ENCODE measurements around the gene IGSF8. TPM values are rescaled to one million over a fixed set of nuclear protein-coding genes. Genes with fewer than 3 reads are reported as not detected.
A peak's percentile ranks its signal among the peaks of the same experiment; 100 is the strongest.

The IGSF8 gene
- polyA plus RNA-seq, 1 of the 3 experiments (the other 2 are of a cell fraction), result 67.9 TPM

DNA sequence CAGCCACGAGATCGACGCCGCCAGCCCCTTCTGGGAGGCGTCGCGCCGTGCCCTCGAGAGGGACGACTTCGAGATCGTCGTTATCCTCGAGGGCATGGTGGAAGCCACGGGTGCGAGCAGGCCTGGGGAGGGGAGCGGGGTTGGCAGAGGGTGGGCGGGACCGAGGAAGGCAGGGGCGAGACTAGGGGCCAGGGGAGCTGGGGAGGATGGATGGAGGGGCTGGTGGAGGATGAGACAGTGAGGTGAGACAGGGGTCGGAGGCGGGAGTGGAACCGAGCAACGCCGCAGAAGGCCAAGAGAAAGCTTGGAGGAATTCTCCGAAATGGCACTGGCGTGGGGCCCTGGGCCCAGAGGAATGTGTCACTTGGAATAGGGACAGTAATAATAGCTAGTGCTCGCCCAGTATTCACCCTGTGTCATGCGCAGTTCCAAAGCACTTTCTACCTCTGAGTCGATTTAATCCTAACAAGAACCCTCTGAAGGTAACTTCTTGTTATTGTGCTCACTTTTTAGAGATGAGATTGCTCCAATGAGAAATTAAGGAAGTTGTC lies 13.6 kb downstream of the IGSF8 start (continued):
- TF ChIP-seq, protein P1, sequence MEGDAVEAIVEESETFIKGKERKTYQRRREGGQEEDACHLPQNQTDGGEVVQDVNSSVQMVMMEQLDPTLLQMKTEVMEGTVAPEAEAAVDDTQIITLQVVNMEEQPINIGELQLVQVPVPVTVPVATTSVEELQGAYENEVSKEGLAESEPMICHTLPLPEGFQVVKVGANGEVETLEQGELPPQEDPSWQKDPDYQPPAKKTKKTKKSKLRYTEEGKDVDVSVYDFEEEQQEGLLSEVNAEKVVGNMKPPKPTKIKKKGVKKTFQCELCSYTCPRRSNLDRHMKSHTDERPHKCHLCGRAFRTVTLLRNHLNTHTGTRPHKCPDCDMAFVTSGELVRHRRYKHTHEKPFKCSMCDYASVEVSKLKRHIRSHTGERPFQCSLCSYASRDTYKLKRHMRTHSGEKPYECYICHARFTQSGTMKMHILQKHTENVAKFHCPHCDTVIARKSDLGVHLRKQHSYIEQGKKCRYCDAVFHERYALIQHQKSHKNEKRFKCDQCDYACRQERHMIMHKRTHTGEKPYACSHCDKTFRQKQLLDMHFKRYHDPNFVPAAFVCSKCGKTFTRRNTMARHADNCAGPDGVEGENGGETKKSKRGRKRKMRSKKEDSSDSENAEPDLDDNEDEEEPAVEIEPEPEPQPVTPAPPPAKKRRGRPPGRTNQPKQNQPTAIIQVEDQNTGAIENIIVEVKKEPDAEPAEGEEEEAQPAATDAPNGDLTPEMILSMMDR (IDR thresholded peaks at IDR 0.05), result no peak
- TF ChIP-seq, protein P2, sequence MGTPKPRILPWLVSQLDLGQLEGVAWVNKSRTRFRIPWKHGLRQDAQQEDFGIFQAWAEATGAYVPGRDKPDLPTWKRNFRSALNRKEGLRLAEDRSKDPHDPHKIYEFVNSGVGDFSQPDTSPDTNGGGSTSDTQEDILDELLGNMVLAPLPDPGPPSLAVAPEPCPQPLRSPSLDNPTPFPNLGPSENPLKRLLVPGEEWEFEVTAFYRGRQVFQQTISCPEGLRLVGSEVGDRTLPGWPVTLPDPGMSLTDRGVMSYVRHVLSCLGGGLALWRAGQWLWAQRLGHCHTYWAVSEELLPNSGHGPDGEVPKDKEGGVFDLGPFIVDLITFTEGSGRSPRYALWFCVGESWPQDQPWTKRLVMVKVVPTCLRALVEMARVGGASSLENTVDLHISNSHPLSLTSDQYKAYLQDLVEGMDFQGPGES (IDR thresholded peaks at IDR 0.05; ENCODE audit: low read depth, low read length), result no peak
- TF ChIP-seq GABPA (IDR thresholded peaks at IDR 0.05; ENCODE audit: low read depth) (no peak), FOXM1 (IDR thresholded peaks at IDR 0.05; ENCODE audit: low read depth) (no peak)

DNA sequence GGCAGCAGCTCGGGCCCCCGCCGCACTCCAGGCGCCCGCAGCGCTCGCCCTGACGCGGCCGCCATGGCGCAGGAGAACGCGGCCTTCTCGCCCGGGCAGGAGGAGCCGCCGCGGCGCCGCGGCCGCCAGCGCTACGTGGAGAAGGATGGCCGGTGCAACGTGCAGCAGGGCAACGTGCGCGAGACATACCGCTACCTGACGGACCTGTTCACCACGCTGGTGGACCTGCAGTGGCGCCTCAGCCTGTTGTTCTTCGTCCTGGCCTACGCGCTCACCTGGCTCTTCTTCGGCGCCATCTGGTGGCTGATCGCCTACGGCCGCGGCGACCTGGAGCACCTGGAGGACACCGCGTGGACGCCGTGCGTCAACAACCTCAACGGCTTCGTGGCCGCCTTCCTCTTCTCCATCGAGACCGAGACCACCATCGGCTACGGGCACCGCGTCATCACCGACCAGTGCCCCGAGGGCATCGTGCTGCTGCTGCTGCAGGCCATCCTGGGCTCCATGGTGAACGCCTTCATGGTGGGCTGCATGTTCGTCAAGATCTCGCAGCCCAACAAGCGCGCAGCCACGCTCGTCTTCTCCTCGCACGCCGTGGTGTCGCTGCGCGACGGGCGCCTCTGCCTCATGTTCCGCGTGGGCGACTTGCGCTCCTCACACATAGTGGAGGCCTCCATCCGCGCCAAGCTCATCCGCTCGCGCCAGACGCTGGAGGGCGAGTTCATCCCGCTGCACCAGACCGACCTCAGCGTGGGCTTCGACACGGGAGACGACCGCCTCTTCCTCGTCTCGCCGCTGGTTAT lies 14.2 kb downstream of the IGSF8 start:
- TF ChIP-seq RCOR1 (IDR thresholded peaks at IDR 0.05; ENCODE audit: low read length) (no peak), EP300 (IDR thresholded peaks at IDR 0.05; ENCODE audit: borderline replicate concordance in 1 of 2, low read depth in 1 of 2, low read length in 1 of 2) (no peak), RAD21 (IDR thresholded peaks at IDR 0.05; ENCODE audit: low read length) (peak; percentile 45), SMC3 (IDR thresholded peaks at IDR 0.05; ENCODE audit: low read depth, low read length) (peak; percentile 60)
- TF ChIP-seq, protein P1 (IDR thresholded peaks at IDR 0.05), result peak; percentile 62
- CTCF ChIA-PET, result interaction anchor here (0.7 to 14.2 kb wide), 30 partner anchors 11 to 292 kb away, joined by 3 to 163 read pairs (median 8); partner anchors contain the start of genes IGSF8, KCNJ10 and PIGM
- POLR2A ChIA-PET, result no interaction called here

More for the DNA sequence above, 14.2 kb downstream of the IGSF8 start:
- no peaks in the 10 kb centered on the region for H4K20me1 ChIP-seq (ENCODE audit: insufficient read depth)
- H3K4me3 ChIP-seq (ENCODE audit: low read depth in 2 of 2, low read length in 1 of 2), result peak overlapping the region; percentile 33 to 35; a peak in 3 of 4 replicates
- H3F3A ChIP-seq (replicated peaks; ENCODE audit: insufficient read depth), result no peaks in the 10 kb centered on the region
- no peaks in the 10 kb centered on the region for H3K79me2 ChIP-seq (ENCODE audit: insufficient read depth)
- no peak overlapping the region for H3K27ac ChIP-seq (ENCODE audit: low read depth in 2 of 2, low read length in 1 of 2)
- H3K4me1 ChIP-seq (ENCODE audit: control insufficient read depth in 1 of 2, insufficient read depth in 2 of 2, low read depth in 1 of 2, low read length in 1 of 2), result peaks cover 0 to 15% of the 10 kb centered on the region in 2 experiments; a peak in 1 of 4 replicates
- H3K27me3 ChIP-seq (ENCODE audit: insufficient read depth), result peaks cover 30% of the 10 kb centered on the region
- WGBS (ENCODE audit: low lambda C conversion rate), result 58% methylated on average over 62 of the region's 96 CpGs
- no peak overlapping the region for H3K9ac ChIP-seq
- peak overlapping the region; percentile 30; the same call in 1 of the 2 replicates for H3K4me2 ChIP-seq
- no peak overlapping the region for H2AFZ ChIP-seq (ENCODE audit: low read depth)
- no peaks in the 10 kb centered on the region for H3K9me3 ChIP-seq
- H3K9me2 ChIP-seq, result no peaks in the 10 kb centered on the region
- H3K36me3 ChIP-seq (replicated peaks in 1 of 2; ENCODE audit: control insufficient read depth in 1 of 2, insufficient read depth in 2 of 2, low read length in 1 of 2), result peaks cover 0 to 2% of the 10 kb centered on the region in 2 experiments
- peak; percentile 72 for DNase-seq

All from SK-N-SH (cell line).